GM21423 (cell line): ENCODE measurements around the gene TMCC2.

Source experiments
- ATAC-seq: cut with Tn5 transposase; IDR thresholded peaks from one replicate; pipeline ENCODE4 v1.9.1; 2021; ENCODE audit warnings: mild to moderate bottlenecking, moderate library complexity; ENCODE audit not compliant: unreplicated experiment

Gene TMCC2

GRCh38 chr1:205319081-205320018, 91.6 kb downstream of the TMCC2 start:
- no peak for ATAC-seq

GRCh38 chr1:205321162-205321958, 93.6 kb downstream of the TMCC2 start, which contains the start of gene NUAK2:
TSS of gene NUAK2 (minus strand) at chr1:205321745. CDS start at chr1:205321628, 117 bp downstream.
- no peak for ATAC-seq

- ATAC-seq: no peak
Observed at GRCh38 chr1:205321959-205322283, 94.2 kb downstream of the TMCC2 start.
